ENCODE data around the gene UBE2G2.

Gene UBE2G2

GRCh38 chr21:44730028-44730395 is 71.6 kb downstream of the UBE2G2 start:
- TF ChIP-seq CTCF (IDR thresholded peaks at IDR 0.05; ENCODE audit: low read depth, low read length) (no peak), MYC (IDR thresholded peaks at IDR 0.05; ENCODE audit: low read depth, low read length) (no peak), MAX (IDR thresholded peaks at IDR 0.05; ENCODE audit: low read depth, low read length) (no peak)
- no peak overlapping the region for H3K4me3 ChIP-seq (ENCODE audit: low read depth, low read length)
- DNase-seq (ENCODE audit: low read depth) = no peak

GRCh38 chr21:44729336-44730027 is 72.1 kb downstream of the UBE2G2 start:
- no peak overlapping the region for H3K4me3 ChIP-seq (ENCODE audit: low read depth, low read length)
- no peak for DNase-seq (ENCODE audit: low read depth)
- no peak for TF ChIP-seq POLR2A (IDR thresholded peaks at IDR 0.05; ENCODE audit: extremely low read depth, insufficient read length)
- no peak for TF ChIP-seq MAX (IDR thresholded peaks at IDR 0.05; ENCODE audit: low read depth, low read length)
- TF ChIP-seq CTCF (IDR thresholded peaks at IDR 0.05; ENCODE audit: low read depth, low read length) = no peak
- TF ChIP-seq MYC (IDR thresholded peaks at IDR 0.05; ENCODE audit: low read depth, low read length) = no peak

GRCh38 chr21:44728716-44729115 is 72.9 kb downstream of the UBE2G2 start:
- H3K4me3 ChIP-seq (ENCODE audit: low read depth, low read length) = no peak overlapping the region
- DNase-seq (ENCODE audit: low read depth) = no peak
- TF ChIP-seq MYC (IDR thresholded peaks at IDR 0.05; ENCODE audit: low read depth, low read length) (no peak), MAX (IDR thresholded peaks at IDR 0.05; ENCODE audit: low read depth, low read length) (no peak), POLR2A (IDR thresholded peaks at IDR 0.05; ENCODE audit: extremely low read depth, insufficient read length) (no peak), CTCF (IDR thresholded peaks at IDR 0.05; ENCODE audit: low read depth, low read length) (no peak)

GRCh38 chr21:44727757-44728156 is 73.9 kb downstream of the UBE2G2 start:
- no peak overlapping the region for H3K4me3 ChIP-seq (ENCODE audit: low read depth, low read length)
- DNase-seq (ENCODE audit: low read depth) = no peak
- no peak for TF ChIP-seq MAX (IDR thresholded peaks at IDR 0.05; ENCODE audit: low read depth, low read length)
- no peak for TF ChIP-seq POLR2A (IDR thresholded peaks at IDR 0.05; ENCODE audit: extremely low read depth, insufficient read length)
- TF ChIP-seq MYC (IDR thresholded peaks at IDR 0.05; ENCODE audit: low read depth, low read length) = no peak
- TF ChIP-seq CTCF (IDR thresholded peaks at IDR 0.05; ENCODE audit: low read depth, low read length) = no peak

- TF ChIP-seq CTCF (IDR thresholded peaks at IDR 0.05; ENCODE audit: low read depth, low read length) (no peak), MYC (IDR thresholded peaks at IDR 0.05; ENCODE audit: low read depth, low read length) (no peak), POLR2A (IDR thresholded peaks at IDR 0.05; ENCODE audit: extremely low read depth, insufficient read length) (no peak), MAX (IDR thresholded peaks at IDR 0.05; ENCODE audit: low read depth, low read length) (no peak)
- DNase-seq (ENCODE audit: low read depth) = no peak
- H3K4me3 ChIP-seq (ENCODE audit: low read depth, low read length) = no peak overlapping the region
Observed at GRCh38 chr21:44727321-44727720, 74.3 kb downstream of the UBE2G2 start.

Measured in NB4 (cell line).